Endothelial cell of umbilical vein (primary cell): ENCODE measurements around the gene PTAR1. TPM values are rescaled to one million over a fixed set of nuclear protein-coding genes. Genes with fewer than 3 reads are reported as not detected.

Source experiments
- BruUV-seq: library from RNA; stranded (reverse); fragments of 400-500 nt; replicated peaks from 2 replicates; lab custom pipeline; 2021; lab: Mats Ljungman, UMichigan
- CTCF ChIA-PET: fragments of 300-600, 350-600 bp; sonication (Branson Sonifier 250); formaldehyde crosslinking; loops from one replicate; lab custom pipeline; 2021; ENCODE audit warnings: antibody characterized with exemption, inconsistent platforms; lab: Charles Lee
- POLR2A ChIA-PET: fragments of 300-600, 350-600 bp; sonication (Branson Sonifier 250); formaldehyde crosslinking; loops from one replicate; lab custom pipeline; 2021; ENCODE audit warnings: antibody characterized with exemption, inconsistent platforms; lab: Charles Lee
- DNase-seq: peaks from one replicate; pipeline ENCODE4 v3.0.0-alpha.2; 2011; ENCODE audit warnings: low read depth, low spot score
- FAIRE-seq: peaks from 2 replicates; lab custom pipeline; 2011; peaks lifted over from hg19 to GRCh38; lab: Jason Lieb, UNC
- H2AFZ ChIP-seq: 2 replicates; pipeline ENCODE4 v1.6.0; 2012; ENCODE audit warnings: low read depth, low read length, control low read depth, inconsistent platforms
- H3K27ac ChIP-seq: 2 replicates; pipeline ENCODE4 v1.5.1; 2011; ENCODE audit warnings: low read depth, mild to moderate bottlenecking, control low read depth, low read length, moderate library complexity; ENCODE audit not compliant: insufficient read depth
- H3K27me3 ChIP-seq, 2 experiments: 2 replicates each; pipeline versions ENCODE4 v1.6.0 to v1.6.1; 2011; ENCODE audit warnings: low read length in 2 of 2, mixed read lengths in 1 of 2; ENCODE audit not compliant: control insufficient read depth in 2 of 2, insufficient read depth in 2 of 2
- H3K36me3 ChIP-seq, 2 experiments: 2 replicates in 1 of 2; 3 replicates in 1 of 2; pipeline ENCODE4 v1.5.1; 2011; ENCODE audit warnings: low read length in 2 of 2, mild to moderate bottlenecking in 1 of 2, moderate library complexity in 1 of 2; ENCODE audit not compliant: control insufficient read depth in 2 of 2, insufficient read depth in 2 of 2; ENCODE audit errors: extremely low read depth in 1 of 2
- H3K4me1 ChIP-seq: 3 replicates; pipeline ENCODE4 v1.5.1; 2011; ENCODE audit warnings: mild to moderate bottlenecking, low read length; ENCODE audit not compliant: control insufficient read depth, insufficient read depth; ENCODE audit errors: extremely low read depth
- H3K4me2 ChIP-seq: 2 replicates; pipeline ENCODE4 v1.6.1; 2011; ENCODE audit warnings: low read length, control low read depth, mixed read lengths; ENCODE audit not compliant: insufficient read depth
- H3K4me3 ChIP-seq, 3 experiments: fragments of 200-600 bp in 1 of 3; sonication (generic), shearing (Covaris generic) in 1 of 3; replicated peaks in 1 of 3; 2 replicates each; pipeline ENCODE4 v1.5.1; 2011 to 2016; ENCODE audit warnings: control low read depth in 3 of 3, low read length in 3 of 3, mild to moderate bottlenecking in 2 of 3, inconsistent platforms in 1 of 3, low read depth in 1 of 3, moderate library complexity in 1 of 3; ENCODE audit not compliant: insufficient read depth in 1 of 3
- H3K79me2 ChIP-seq: 2 replicates; pipeline ENCODE4 v1.6.0; 2012; ENCODE audit warnings: low read length, inconsistent platforms; ENCODE audit not compliant: control insufficient read depth, insufficient read depth
- H3K9ac ChIP-seq: replicated peaks from 2 replicates; pipeline ENCODE3; 2011; ENCODE audit warnings: low read length, control low read depth; ENCODE audit not compliant: insufficient read depth; ENCODE audit errors: extremely low read depth
- H3K9me1 ChIP-seq: replicated peaks from 3 replicates; pipeline ENCODE4 v1.6.0; 2011; ENCODE audit warnings: mild to moderate bottlenecking, low read length; ENCODE audit not compliant: control insufficient read depth, insufficient read depth; ENCODE audit errors: extremely low read depth
- H3K9me3 ChIP-seq: replicated peaks from 2 replicates; pipeline ENCODE4 v1.5.1; 2012; ENCODE audit warnings: low read length, inconsistent platforms; ENCODE audit not compliant: control insufficient read depth, insufficient read depth
- H4K20me1 ChIP-seq: replicated peaks from 2 replicates; pipeline ENCODE3; 2011; ENCODE audit warnings: mild to moderate bottlenecking, low read length; ENCODE audit not compliant: control insufficient read depth, insufficient read depth; ENCODE audit errors: extremely low read depth
- EZH2 ChIP-seq: IDR thresholded peaks from 2 replicates; pipeline ENCODE4 v1.6.1; 2012; ENCODE audit warnings: borderline replicate concordance, low read depth, mild to moderate bottlenecking, moderate library complexity, low read length, inconsistent platforms; ENCODE audit not compliant: severe bottlenecking
- FOS ChIP-seq: IDR thresholded peaks from 2 replicates; pipeline ENCODE4 v1.6.1; 2011; ENCODE audit warnings: mild to moderate bottlenecking, low read length, moderate library complexity, borderline replicate concordance; ENCODE audit not compliant: insufficient read depth
- GATA2 ChIP-seq: IDR thresholded peaks from 2 replicates; pipeline ENCODE4 v1.7.0; 2011; ENCODE audit warnings: low read depth, mild to moderate bottlenecking, moderate library complexity, mixed read lengths, low read length; ENCODE audit not compliant: insufficient read length, insufficient read depth
- JUN ChIP-seq: IDR thresholded peaks from 2 replicates; pipeline ENCODE4 v1.6.1; 2011; ENCODE audit warnings: borderline replicate concordance, low read depth; ENCODE audit not compliant: insufficient read length, insufficient read depth
- MYC ChIP-seq: IDR thresholded peaks from one replicate; pipeline ENCODE4 v1.6.1; 2011; ENCODE audit warnings: mild to moderate bottlenecking, low read depth, low read length
- POLR2A ChIP-seq: IDR thresholded peaks from 2 replicates; pipeline ENCODE4 v1.6.1; 2012; ENCODE audit warnings: low read depth, mild to moderate bottlenecking, control low read depth, low read length
- POLR2AphosphoS5 ChIP-seq: IDR thresholded peaks from 2 replicates; pipeline ENCODE4 v1.6.1; 2012; ENCODE audit warnings: low read depth, mild to moderate bottlenecking, control low read depth, low read length, moderate library complexity; ENCODE audit not compliant: insufficient read depth
- dilution Hi-C: fragments of 300-500 bp; cut with MboI; formaldehyde crosslinking; loops from one replicate; pipeline ENCODE4 v1.15.0; 2019; ENCODE audit warnings: low sequenced_read_pairs; ENCODE audit not compliant: extremely low pct_ligation_motif_present
- intact Hi-C: fragments of 100-400 bp; cut with micrococcal nuclease; formaldehyde crosslinking; loops from one replicate; pipeline ENCODE4 v1.10.0; 2022
- polyA plus RNA-seq, 4 experiments: library from polyadenylated mRNA; depleted of rRNA in 3 of 4; stranded (reverse) in 3 of 4; unstranded in 1 of 4; fragments of >200 nt; gene quantifications; 2 replicates each; pipeline versions ENCODE4 v1.2.1 to v1.2.3, GENCODE V29; 2011 to 2012; ENCODE audit warnings: missing spikeins in 1 of 4
- total RNA-seq: library from RNA; stranded (reverse); gene quantifications from 2 replicates; pipeline ENCODE4 v1.2.3, GENCODE V29; 2021
- TF ChIP-seq, protein P1 (sequence below): IDR thresholded peaks from 2 replicates; pipeline ENCODE4 v1.6.1; 2011; ENCODE audit not compliant: insufficient read depth, insufficient read length
- TF ChIP-seq, protein P2 (sequence below), 2 donors: IDR thresholded peaks; 1 replicate in 1 of 2; 2 replicates in 1 of 2; pipeline ENCODE4 v1.5.1; 2011; ENCODE audit warnings: low read length in 2 of 2, mild to moderate bottlenecking in 2 of 2, moderate library complexity in 2 of 2, control low read depth in 1 of 2, inconsistent platforms in 1 of 2, low read depth in 1 of 2; ENCODE audit not compliant: insufficient read depth in 1 of 2; ENCODE audit errors: extremely low read depth in 1 of 2

The PTAR1 gene
- total and polyA plus RNA-seq, 2 donors (not counting 3 experiments of a cell fraction or from before 2014, with no cell fraction given): 8.1 to 46.8 TPM

DNA sequence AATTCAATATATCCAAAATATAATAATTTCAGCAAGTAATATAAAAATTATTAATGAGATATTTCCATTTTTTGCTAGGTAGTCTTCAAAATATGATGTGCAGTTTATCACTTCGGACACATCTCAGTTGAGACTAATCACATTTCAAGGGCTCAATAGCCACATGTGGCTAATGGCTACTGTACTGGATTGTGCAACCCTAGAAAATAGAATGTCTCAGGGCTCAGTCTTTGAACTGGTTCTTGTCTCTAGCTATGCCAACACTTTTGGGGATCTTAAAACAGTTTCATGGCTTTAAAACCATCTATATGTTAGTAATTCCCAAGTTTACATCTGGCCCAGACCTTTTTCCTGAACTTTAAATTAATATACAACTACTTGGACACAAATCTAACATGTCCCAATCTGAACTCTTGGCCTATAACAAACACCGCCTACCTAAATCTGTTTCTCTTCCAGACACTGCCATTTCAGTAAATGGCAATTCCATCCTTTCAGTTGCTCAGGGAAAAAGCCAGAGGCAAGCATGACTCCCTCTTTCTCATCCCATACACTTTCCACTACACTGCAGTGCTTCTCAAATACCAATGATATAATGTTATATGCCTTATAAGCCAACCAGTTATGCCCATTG, 18.8 kb downstream of the PTAR1 start:
- Histone ChIP-seq H3K9me3 (no peaks in the 10 kb centered on the region), H3K79me2 (peaks cover 18% of the 10 kb centered on the region), H3K27me3 (no peaks in the 10 kb centered on the region), H3K9me1 (no peaks in the 10 kb centered on the region), H3K4me1 (peaks cover 3% of the 10 kb centered on the region), H4K20me1 (no peaks in the 10 kb centered on the region), H3K4me2 (no peak overlapping the region), H3K36me3 (peaks cover 0 to 6% of the 10 kb centered on the region in 2 experiments), H3K4me3 (no peak overlapping the region), H3K27ac (no peak overlapping the region), H3K9ac (no peak overlapping the region), H2AFZ (no peak overlapping the region)
- FAIRE-seq: no peak
- DNase-seq: no peak
- no peak for TF ChIP-seq MYC
- ChIA-PET CTCF (interaction anchor here (1.7 kb wide), 1 partner anchor 12 kb away, joined by 5 read pairs; no protein-coding TSS in a partner anchor), POLR2A (no interaction called here)
- intact Hi-C loops: no loop called here
- dilution Hi-C loops: no loop called here
- no TSS peak for BruUV-seq

GRCh38 chr9:69731348-69731747, 28.5 kb downstream of the PTAR1 start:
- TF ChIP-seq GATA2 (no peak), FOS (no peak), JUN (no peak), EZH2 (no peak), POLR2AphosphoS5 (no peak), MYC (no peak), POLR2A (no peak)
- TF ChIP-seq, protein P1, sequence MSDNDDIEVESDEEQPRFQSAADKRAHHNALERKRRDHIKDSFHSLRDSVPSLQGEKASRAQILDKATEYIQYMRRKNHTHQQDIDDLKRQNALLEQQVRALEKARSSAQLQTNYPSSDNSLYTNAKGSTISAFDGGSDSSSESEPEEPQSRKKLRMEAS: no peak
- TF ChIP-seq, protein P2, sequence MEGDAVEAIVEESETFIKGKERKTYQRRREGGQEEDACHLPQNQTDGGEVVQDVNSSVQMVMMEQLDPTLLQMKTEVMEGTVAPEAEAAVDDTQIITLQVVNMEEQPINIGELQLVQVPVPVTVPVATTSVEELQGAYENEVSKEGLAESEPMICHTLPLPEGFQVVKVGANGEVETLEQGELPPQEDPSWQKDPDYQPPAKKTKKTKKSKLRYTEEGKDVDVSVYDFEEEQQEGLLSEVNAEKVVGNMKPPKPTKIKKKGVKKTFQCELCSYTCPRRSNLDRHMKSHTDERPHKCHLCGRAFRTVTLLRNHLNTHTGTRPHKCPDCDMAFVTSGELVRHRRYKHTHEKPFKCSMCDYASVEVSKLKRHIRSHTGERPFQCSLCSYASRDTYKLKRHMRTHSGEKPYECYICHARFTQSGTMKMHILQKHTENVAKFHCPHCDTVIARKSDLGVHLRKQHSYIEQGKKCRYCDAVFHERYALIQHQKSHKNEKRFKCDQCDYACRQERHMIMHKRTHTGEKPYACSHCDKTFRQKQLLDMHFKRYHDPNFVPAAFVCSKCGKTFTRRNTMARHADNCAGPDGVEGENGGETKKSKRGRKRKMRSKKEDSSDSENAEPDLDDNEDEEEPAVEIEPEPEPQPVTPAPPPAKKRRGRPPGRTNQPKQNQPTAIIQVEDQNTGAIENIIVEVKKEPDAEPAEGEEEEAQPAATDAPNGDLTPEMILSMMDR (IDR thresholded peaks at IDR 0.05; ENCODE audit: extremely low read depth in 1 of 2, insufficient read depth in 1 of 2, low read depth in 1 of 2, low read length in 2 of 2): no peak
- intact Hi-C loops (no loop called here), dilution Hi-C loops (no loop called here)
- Histone ChIP-seq H3K9ac (no peak overlapping the region), H3K4me1 (no peaks in the 10 kb centered on the region), H3K9me3 (no peaks in the 10 kb centered on the region), H3K4me3 (no peak overlapping the region), H2AFZ (no peak overlapping the region), H3K27ac (no peak overlapping the region), H3K27me3 (no peaks in the 10 kb centered on the region), H3K79me2 (no peaks in the 10 kb centered on the region), H3K4me2 (no peak overlapping the region), H3K9me1 (no peaks in the 10 kb centered on the region), H3K36me3 (peaks cover 11 to 25% of the 10 kb centered on the region in 2 experiments), H4K20me1 (peaks cover 2% of the 10 kb centered on the region)
- FAIRE-seq (no peak), DNase-seq (no peak)
- ChIA-PET POLR2A (no interaction called here), CTCF (interaction anchor here (1.3 kb wide), 1 partner anchor 17 kb away, joined by 4 read pairs; no protein-coding TSS in a partner anchor)
- no TSS peak for BruUV-seq
